IPS-15b (cell line): ENCODE data around the gene VSNL1.

Experiments used
- H3K27me3 ChIP-seq: one replicate; pipeline ENCODE4 v1.6.1; 2013; ENCODE audit warnings: low read length; ENCODE audit not compliant: control insufficient read depth, insufficient read depth
- H3K36me3 ChIP-seq: one replicate; pipeline ENCODE4 v1.6.1; 2013; ENCODE audit warnings: low read length; ENCODE audit not compliant: control insufficient read depth, insufficient read depth
- H3K4me1 ChIP-seq: one replicate; pipeline ENCODE4 v1.6.1; 2013; ENCODE audit warnings: mild to moderate bottlenecking, low read length; ENCODE audit not compliant: control insufficient read depth, insufficient read depth
- H3K4me3 ChIP-seq: one replicate; pipeline ENCODE4 v1.5.1; 2013; ENCODE audit warnings: low read depth, low read length
- H3K9ac ChIP-seq: one replicate; pipeline ENCODE4 v1.6.1; 2013; ENCODE audit warnings: low read depth, mild to moderate bottlenecking, low read length
- H3K9me3 ChIP-seq: one replicate; pipeline ENCODE4 v1.6.1; 2013; ENCODE audit warnings: mild to moderate bottlenecking, low read length; ENCODE audit not compliant: control insufficient read depth, insufficient read depth

The VSNL1 gene

GRCh38 chr2:17589406-17590035, 49.0 kb downstream of the VSNL1 start:
- Histone ChIP-seq H3K4me3 (no peak overlapping the region), H3K9me3 (no peaks in the 10 kb centered on the region), H3K4me1 (peaks cover 7% of the 10 kb centered on the region), H3K36me3 (no peaks in the 10 kb centered on the region), H3K9ac (no peak overlapping the region), H3K27me3 (no peaks in the 10 kb centered on the region)

GRCh38 chr2:17590342-17590911, 49.9 kb downstream of the VSNL1 start:
- H3K4me1 ChIP-seq: peaks cover 7% of the 10 kb centered on the region
- no peaks in the 10 kb centered on the region for H3K27me3 ChIP-seq
- H3K9me3 ChIP-seq: no peaks in the 10 kb centered on the region
- no peaks in the 10 kb centered on the region for H3K36me3 ChIP-seq
- H3K4me3 ChIP-seq: no peak overlapping the region
- no peak overlapping the region for H3K9ac ChIP-seq

- H3K9ac ChIP-seq: no peak overlapping the region
- H3K4me3 ChIP-seq: no peak overlapping the region
- H3K9me3 ChIP-seq: no peaks in the 10 kb centered on the region
- H3K4me1 ChIP-seq: peaks cover 7% of the 10 kb centered on the region
- no peaks in the 10 kb centered on the region for H3K36me3 ChIP-seq
- no peaks in the 10 kb centered on the region for H3K27me3 ChIP-seq
Measured at GRCh38 chr2:17591846-17592245, 51.4 kb downstream of the VSNL1 start.

GRCh38 chr2:17592731-17593409, 52.4 kb downstream of the VSNL1 start:
- Histone ChIP-seq H3K36me3 (no peaks in the 10 kb centered on the region), H3K4me3 (no peak overlapping the region), H3K9ac (no peak overlapping the region), H3K27me3 (no peaks in the 10 kb centered on the region), H3K4me1 (peaks cover 7% of the 10 kb centered on the region), H3K9me3 (no peaks in the 10 kb centered on the region)

- Histone ChIP-seq H3K4me1 (peaks cover 7% of the 10 kb centered on the region), H3K9me3 (no peaks in the 10 kb centered on the region), H3K9ac (no peak overlapping the region), H3K27me3 (no peaks in the 10 kb centered on the region), H3K4me3 (no peak overlapping the region), H3K36me3 (no peaks in the 10 kb centered on the region)
Measured at GRCh38 chr2:17593445-17593840, 52.9 kb downstream of the VSNL1 start.

- H3K4me1 ChIP-seq: peaks cover 7% of the 10 kb centered on the region
Measured at GRCh38 chr2:17593841-17594491, 53.5 kb downstream of the VSNL1 start.

GRCh38 chr2:17594533-17595401, 54.3 kb downstream of the VSNL1 start:
- no peaks in the 10 kb centered on the region for H3K36me3 ChIP-seq
- no peaks in the 10 kb centered on the region for H3K9me3 ChIP-seq
- H3K4me1 ChIP-seq: peaks cover 7% of the 10 kb centered on the region
- H3K4me3 ChIP-seq: no peak overlapping the region
- H3K27me3 ChIP-seq: no peaks in the 10 kb centered on the region
- no peak overlapping the region for H3K9ac ChIP-seq

More at GRCh38 chr2:17593841-17594491, 53.5 kb downstream of the VSNL1 start:
- Histone ChIP-seq H3K9me3 (no peaks in the 10 kb centered on the region), H3K9ac (no peak overlapping the region), H3K27me3 (no peaks in the 10 kb centered on the region), H3K36me3 (no peaks in the 10 kb centered on the region), H3K4me3 (no peak overlapping the region)

- Histone ChIP-seq H3K4me1 (no peaks in the 10 kb centered on the region), H3K27me3 (no peaks in the 10 kb centered on the region), H3K9me3 (no peaks in the 10 kb centered on the region), H3K36me3 (no peaks in the 10 kb centered on the region), H3K9ac (no peak overlapping the region), H3K4me3 (no peak overlapping the region)
Measured at GRCh38 chr2:17599617-17600016, 59.1 kb downstream of the VSNL1 start.

GRCh38 chr2:17600556-17601204, 60.2 kb downstream of the VSNL1 start:
- no peaks in the 10 kb centered on the region for H3K36me3 ChIP-seq
- H3K27me3 ChIP-seq: no peaks in the 10 kb centered on the region
- H3K9ac ChIP-seq: no peak overlapping the region
- H3K4me1 ChIP-seq: no peaks in the 10 kb centered on the region
- no peak overlapping the region for H3K4me3 ChIP-seq
- no peaks in the 10 kb centered on the region for H3K9me3 ChIP-seq

GRCh38 chr2:17604050-17604449, 63.6 kb downstream of the VSNL1 start:
- no peaks in the 10 kb centered on the region for H3K9me3 ChIP-seq
- H3K9ac ChIP-seq: no peak overlapping the region
- no peaks in the 10 kb centered on the region for H3K36me3 ChIP-seq
- no peaks in the 10 kb centered on the region for H3K27me3 ChIP-seq
- H3K4me3 ChIP-seq: no peak overlapping the region
- H3K4me1 ChIP-seq: no peaks in the 10 kb centered on the region

GRCh38 chr2:17605696-17606095, 65.2 kb downstream of the VSNL1 start:
- Histone ChIP-seq H3K36me3 (no peaks in the 10 kb centered on the region), H3K9ac (no peak overlapping the region), H3K4me1 (no peaks in the 10 kb centered on the region), H3K27me3 (no peaks in the 10 kb centered on the region), H3K9me3 (no peaks in the 10 kb centered on the region), H3K4me3 (no peak overlapping the region)
